T-helper 9 cell (primary cell): ENCODE measurements around the gene GNAO1.
"Not testable (repeated sequence)": the region's sequence is repeated elsewhere in the genome, so short reads cannot be mapped to it uniquely, and the experiment has no call there.

Experiments
- DNase-seq: peaks from one replicate; pipeline ENCODE4 v3.0.0-alpha.2; 2020

The GNAO1 gene

DNA sequence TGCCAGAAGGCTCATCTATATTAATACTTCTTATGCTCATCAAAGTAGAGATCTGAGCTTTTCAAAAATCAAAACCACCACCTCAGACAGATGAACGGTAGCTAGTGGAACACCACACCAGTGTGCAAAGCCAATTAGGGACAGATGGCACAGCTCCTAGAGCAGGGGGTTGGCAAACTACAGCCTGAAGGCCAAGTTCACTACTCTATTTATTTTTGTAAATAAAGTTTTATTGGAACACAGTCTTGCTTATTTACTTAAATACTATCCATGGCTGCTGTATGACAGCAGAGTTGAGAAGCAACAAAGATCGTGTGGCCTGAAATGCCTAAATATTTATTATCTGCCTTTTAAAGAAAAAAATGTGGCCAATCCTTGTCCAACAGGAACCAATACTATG, 177.3 kb downstream of the GNAO1 start:
- no peak for DNase-seq

DNA sequence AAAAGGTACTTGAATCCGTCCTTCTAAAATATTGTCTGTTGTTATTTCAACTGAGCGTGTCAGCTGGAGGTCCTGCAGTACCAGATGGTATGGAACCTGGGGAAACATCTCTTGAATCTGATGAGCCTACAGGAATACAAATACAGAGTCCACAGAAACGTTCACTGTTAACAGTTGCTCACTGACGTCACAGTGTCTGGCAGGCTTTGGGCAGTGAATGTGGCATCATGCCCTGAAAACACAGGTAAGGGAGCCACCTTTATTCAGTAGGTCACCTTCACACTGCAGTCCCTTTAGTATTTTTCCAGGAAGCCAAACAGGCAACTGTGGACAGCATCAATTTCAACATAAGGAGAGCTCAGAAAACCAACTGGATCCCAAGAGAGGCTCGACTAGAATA, 177.9 kb downstream of the GNAO1 start:
- DNase-seq, result no peak

- no peak for DNase-seq
Measured at GRCh38 chr16:56370185-56370874, 179.0 kb downstream of the GNAO1 start.

GRCh38 chr16:56370875-56371659, 179.8 kb downstream of the GNAO1 start:
- no peak for DNase-seq

GRCh38 chr16:56371660-56371937, 180.3 kb downstream of the GNAO1 start:
- DNase-seq, result no peak

- no peak for DNase-seq
Measured at GRCh38 chr16:56372013-56372634, 180.8 kb downstream of the GNAO1 start.

DNA sequence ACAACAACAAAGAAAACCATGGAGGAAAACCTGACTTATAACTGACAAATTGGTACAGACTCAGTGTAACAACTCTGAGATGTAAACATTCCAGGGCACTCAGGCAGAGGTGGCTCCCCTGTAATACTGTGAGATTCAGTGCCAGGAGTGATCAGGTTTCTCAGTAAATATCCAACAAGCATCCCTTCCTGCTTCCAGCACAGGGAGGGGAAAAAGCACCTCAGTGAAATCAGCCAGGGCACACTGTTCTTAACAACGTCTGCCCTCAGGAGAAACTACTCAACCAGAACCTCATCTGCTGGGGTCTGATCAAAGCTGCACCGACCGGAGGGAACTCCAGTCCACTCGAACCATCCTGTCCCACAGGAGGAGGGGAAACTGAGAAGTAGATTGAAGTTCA, 181.7 kb downstream of the GNAO1 start:
- no peak for DNase-seq

DNA sequence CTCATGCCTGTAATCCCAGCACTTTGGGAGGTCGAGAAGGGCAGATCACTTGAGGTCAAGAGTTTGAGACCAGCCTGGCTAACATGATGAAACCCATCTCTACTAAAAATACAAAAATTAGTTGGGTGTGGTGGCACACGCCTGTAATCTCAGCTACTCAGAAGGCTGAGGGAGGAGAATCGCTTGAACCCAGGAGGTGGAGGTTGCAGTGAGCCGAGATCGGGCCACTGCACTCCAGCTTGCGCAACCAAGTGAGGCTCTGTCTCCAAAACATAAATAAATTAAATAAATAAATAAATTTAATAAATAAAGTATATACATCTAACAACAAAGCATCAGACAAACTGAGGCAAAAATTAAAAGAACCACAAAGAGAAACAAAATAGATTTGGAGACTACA, 184.5 kb downstream of the GNAO1 start:
- DNase-seq, result not testable (repeated sequence)

DNA sequence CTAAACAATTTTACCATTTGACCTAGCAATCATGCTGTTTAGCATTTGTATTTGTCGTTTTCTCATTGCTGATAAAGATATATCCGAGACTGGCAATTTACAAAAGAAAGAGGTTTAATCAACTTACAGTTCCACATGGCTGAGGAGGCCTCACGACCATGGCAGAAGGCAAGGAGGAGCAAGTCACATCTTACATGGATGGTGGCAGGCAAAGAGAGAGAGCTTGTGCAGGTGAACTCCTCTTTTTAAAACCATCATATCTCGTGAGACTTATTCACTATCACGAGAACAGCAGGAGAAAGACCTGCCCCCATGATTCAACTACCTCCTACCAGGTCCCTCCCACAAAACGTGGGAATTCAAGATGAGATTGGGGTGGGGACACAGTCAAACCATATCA, 187.8 kb downstream of the GNAO1 start:
- DNase-seq, result not testable (repeated sequence)

- DNase-seq, result not testable (repeated sequence)
Measured at GRCh38 chr16:56380778-56381485, 189.6 kb downstream of the GNAO1 start.

GRCh38 chr16:56382459-56382858, 191.2 kb downstream of the GNAO1 start:
- DNase-seq, result no peak

DNA sequence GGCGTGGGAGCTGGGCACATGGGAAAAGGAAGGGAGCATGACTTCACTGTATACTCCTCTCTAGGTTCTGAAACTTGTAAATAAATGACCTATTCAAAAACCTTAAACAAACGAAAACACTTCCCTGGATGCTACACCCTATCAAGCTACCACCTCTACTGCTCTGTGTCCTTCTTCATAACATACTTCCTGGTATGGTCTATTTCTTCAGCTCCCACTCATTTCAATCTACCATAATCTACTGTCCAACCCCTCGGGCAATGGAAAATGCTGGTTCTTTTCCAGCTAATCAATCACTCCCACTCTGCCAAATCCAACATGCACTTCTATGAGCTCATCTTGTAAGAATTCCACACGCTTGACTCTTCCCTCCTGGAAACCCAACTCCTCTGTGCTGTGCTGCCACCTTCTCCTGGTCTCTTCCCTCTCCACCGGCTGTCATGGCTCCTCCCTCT, 191.6 kb downstream of the GNAO1 start:
- DNase-seq, result no peak

- DNase-seq, result no peak
Measured at GRCh38 chr16:56384074-56384721, 192.9 kb downstream of the GNAO1 start.

GRCh38 chr16:56387396-56387795, 196.1 kb downstream of the GNAO1 start:
- DNase-seq, result no peak

DNA sequence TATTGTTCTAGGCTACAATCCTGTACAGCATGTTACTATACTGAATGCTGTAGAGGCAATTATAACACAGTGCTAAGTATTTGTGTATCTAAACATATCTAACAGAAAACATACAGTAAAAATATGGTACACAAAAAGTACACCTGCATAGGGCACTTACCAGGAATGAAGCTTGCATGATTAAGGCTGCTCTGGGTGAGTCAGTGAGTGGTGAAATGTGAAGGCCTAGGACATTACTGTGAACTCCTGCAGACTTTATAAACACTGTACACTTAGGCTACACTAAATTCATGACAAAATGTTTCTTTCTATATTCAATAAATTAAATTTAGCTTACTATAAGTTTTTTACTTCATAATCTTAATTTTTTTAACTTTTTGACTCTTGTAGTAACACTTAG, 196.9 kb downstream of the GNAO1 start:
- DNase-seq, result no peak

GRCh38 chr16:56389554-56389953, 198.3 kb downstream of the GNAO1 start:
- no peak for DNase-seq

- DNase-seq, result not testable (repeated sequence)
Measured at GRCh38 chr16:56396724-56397123, 205.4 kb downstream of the GNAO1 start.

DNA sequence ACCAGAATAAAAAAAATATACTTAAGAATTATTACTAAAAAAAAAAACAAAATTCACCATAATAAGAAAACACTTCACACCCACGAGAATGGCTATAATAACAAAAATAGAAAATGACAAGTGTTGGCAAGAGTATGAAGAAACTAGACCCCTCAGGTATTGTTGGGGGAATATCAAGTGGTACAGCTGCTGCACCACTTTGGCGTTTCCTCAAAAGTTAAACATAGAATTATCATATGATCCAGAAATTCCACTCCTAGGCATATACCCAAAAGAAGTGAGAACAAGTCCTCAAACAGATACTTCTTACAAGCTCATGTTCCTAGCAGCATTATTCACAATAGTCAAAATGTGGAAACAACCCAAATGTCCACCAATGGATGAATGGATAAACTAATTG, 207.8 kb downstream of the GNAO1 start:
- DNase-seq, result no peak

- no peak for DNase-seq
Measured at GRCh38 chr16:56399486-56399885, 208.2 kb downstream of the GNAO1 start.

DNA sequence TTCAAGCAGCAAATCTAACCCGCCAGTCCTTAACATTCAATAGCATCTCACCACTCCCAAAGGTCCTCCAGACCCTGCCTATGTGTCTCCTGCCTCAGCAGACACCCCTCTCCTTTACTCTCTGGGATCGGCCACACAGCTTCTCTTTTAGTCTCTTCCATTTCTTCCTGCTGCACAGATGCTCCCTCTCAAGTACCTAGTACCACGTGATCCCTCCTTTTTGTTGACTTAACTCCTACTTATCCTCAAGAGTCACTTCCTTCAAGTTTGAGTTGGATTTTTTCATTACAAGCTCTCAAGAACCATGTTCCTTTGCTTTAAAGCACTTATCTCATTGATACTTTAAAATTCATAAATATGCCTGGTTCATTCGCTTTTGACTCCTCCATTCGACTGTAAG, 209.2 kb downstream of the GNAO1 start:
- no peak for DNase-seq

DNA sequence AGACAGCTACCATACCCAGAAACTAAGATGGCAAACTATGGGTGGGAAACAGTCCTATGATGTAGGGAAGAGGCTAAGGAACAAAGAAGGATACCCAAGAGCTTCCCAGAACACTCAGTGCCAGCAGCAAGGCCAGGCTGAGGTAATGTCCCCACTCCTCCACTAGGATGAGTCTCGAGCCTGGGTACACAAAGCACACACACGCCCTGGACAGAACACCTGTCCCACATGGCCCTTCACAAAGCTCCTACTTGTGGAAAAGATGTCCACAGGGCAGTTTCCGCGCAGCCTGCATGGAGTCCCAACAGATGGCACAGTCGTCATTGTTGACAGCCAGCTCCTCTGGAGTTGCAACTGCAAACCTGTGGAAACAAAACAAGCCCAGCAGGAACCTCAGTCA, 210.2 kb downstream of the GNAO1 start:
- no peak for DNase-seq

GRCh38 chr16:56405977-56406672, 214.8 kb downstream of the GNAO1 start:
- no peak for DNase-seq
